GM10248 (cell line): Measurements from ENCODE around the gene REEP6.

ENCODE experiments used
- CTCF ChIA-PET: fragments of 300-600 bp; sonication (Branson Sonifier 250); formaldehyde crosslinking; extraction: SDS; loops from one replicate; lab custom pipeline; 2021; ENCODE audit warnings: antibody characterized with exemption; lab: Yijun Ruan, JAX
- POLR2A ChIA-PET: fragments of 350-650 bp; sonication (Branson Sonifier 250); formaldehyde crosslinking; extraction: SDS; loops from one replicate; lab custom pipeline; 2020; ENCODE audit warnings: antibody characterized with exemption; lab: Yijun Ruan, JAX
- DNase-seq: peaks from one replicate; pipeline ENCODE4 v3.0.0; 2012; ENCODE audit errors: extremely low spot score
- CTCF ChIP-seq: IDR thresholded peaks from 2 replicates; pipeline ENCODE4 v1.5.1; 2012; ENCODE audit warnings: mild to moderate bottlenecking, low read depth; ENCODE audit errors: extremely low read depth, missing control alignments, control extremely low read depth

The REEP6 gene

GRCh38 chr19:1505012-1505411, 14.0 kb downstream of the REEP6 start:
- CTCF ChIA-PET, result interaction anchor here (0.7 kb wide), 1 partner anchor 195 kb away, joined by 3 read pairs; no protein-coding TSS in a partner anchor
- TF ChIP-seq CTCF, result no peak
- POLR2A ChIA-PET, result no interaction called here
- DNase-seq, result no peak

GRCh38 chr19:1505991-1506881, 15.3 kb downstream of the REEP6 start:
- ChIA-PET POLR2A (no interaction called here), CTCF (interaction anchor here (1.7 kb wide), 1 partner anchor 61 kb away, joined by 6 read pairs; no protein-coding TSS in a partner anchor)
- no peak for DNase-seq
- no peak for TF ChIP-seq CTCF

GRCh38 chr19:1507192-1507660, 16.2 kb downstream of the REEP6 start:
- DNase-seq, result no peak
- TF ChIP-seq CTCF, result no peak
- ChIA-PET CTCF (no interaction called here), POLR2A (no interaction called here)

- no peak for TF ChIP-seq CTCF
- CTCF ChIA-PET, result interaction anchor here (1.0 kb wide), 1 partner anchor 22 kb away, joined by 4 read pairs; no protein-coding TSS in a partner anchor
- POLR2A ChIA-PET, result no interaction called here
- DNase-seq, result peak; percentile 93
Observed at GRCh38 chr19:1507763-1508506, 17.0 kb downstream of the REEP6 start.

GRCh38 chr19:1508507-1508856, 17.5 kb downstream of the REEP6 start:
- no peak for TF ChIP-seq CTCF
- CTCF ChIA-PET, result interaction anchor here (1.0 kb wide), 1 partner anchor 23 kb away, joined by 4 read pairs; no protein-coding TSS in a partner anchor
- DNase-seq, result no peak
- POLR2A ChIA-PET, result no interaction called here
